B cell (primary cell): ENCODE results near the gene PLEKHM1. TPM values are rescaled to one million over a fixed set of nuclear protein-coding genes. Genes with fewer than 3 reads are reported as not detected.
"Not testable (repeated sequence)": the region's sequence is repeated elsewhere in the genome, so short reads cannot be mapped to it uniquely, and the experiment has no call there.

Experiments used
- ATAC-seq: fragments of 200-7000 bp; cut with Tn5 transposase; one replicate; pipeline ENCODE4 v1.10.0; 2021; ENCODE audit warnings: low read depth, mild to moderate bottlenecking, moderate number of reproducible peaks, moderate library complexity
- CTCF ChIA-PET: fragments of 350-600 bp; sonication (Branson Sonifier 250); formaldehyde crosslinking; loops from one replicate; lab custom pipeline; 2021; ENCODE audit warnings: antibody characterized with exemption, inconsistent platforms; lab: Charles Lee
- POLR2A ChIA-PET: fragments of 350-600 bp; sonication (Branson Sonifier 250); formaldehyde crosslinking; loops from one replicate; lab custom pipeline; 2021; ENCODE audit warnings: antibody characterized with exemption; lab: Charles Lee
- DNase-seq: peaks from one replicate; pipeline ENCODE4 v3.0.0; 2013
- H2AFZ ChIP-seq: 2 replicates; pipeline ENCODE4 v1.6.1; 2012; ENCODE audit warnings: mild to moderate bottlenecking, low read depth, low read length; ENCODE audit not compliant: insufficient read depth, poor library complexity, severe bottlenecking
- H3K27ac ChIP-seq, 2 donors: 1 replicate in 1 of 2; 2 replicates in 1 of 2; pipeline ENCODE4 v1.5.1; 2012 to 2013; ENCODE audit warnings: low read length in 2 of 2, mild to moderate bottlenecking in 2 of 2, moderate library complexity in 1 of 2
- H3K27me3 ChIP-seq, 4 experiments: fragments of 200-600 bp in 1 of 4; sonication (generic) in 1 of 4; replicated peaks in 1 of 4; 1 replicate in 2 of 4; 2 replicates in 2 of 4; pipeline versions ENCODE4 v1.6.1 to v1.7.0; 2013 to 2016; ENCODE audit warnings: low read length in 3 of 4, mild to moderate bottlenecking in 2 of 4, mixed read lengths in 1 of 4, moderate library complexity in 1 of 4; ENCODE audit not compliant: insufficient read depth in 4 of 4, control insufficient read depth in 3 of 4; ENCODE audit errors: control extremely low read depth in 1 of 4
- H3K36me3 ChIP-seq, 2 experiments: replicated peaks in 1 of 2; 1 replicate in 1 of 2; 2 replicates in 1 of 2; pipeline versions ENCODE4 v1.6.1 to v1.7.1; 2013; ENCODE audit warnings: low read length in 1 of 2; ENCODE audit not compliant: insufficient read depth in 2 of 2, control insufficient read depth in 1 of 2; ENCODE audit errors: control extremely low read depth in 1 of 2, extremely low read depth in 1 of 2
- H3K4me1 ChIP-seq, 2 donors: fragments of 200-600 bp in 1 of 2; sonication (generic) in 1 of 2; 1 replicate in 1 of 2; 2 replicates in 1 of 2; pipeline versions ENCODE4 v1.5.1 to v1.6.1; 2013 to 2017; ENCODE audit warnings: low read length in 2 of 2; ENCODE audit not compliant: control insufficient read depth in 2 of 2, insufficient read depth in 2 of 2
- H3K4me2 ChIP-seq: replicated peaks from 2 replicates; pipeline ENCODE3; 2012; ENCODE audit warnings: mild to moderate bottlenecking, low read depth, low read length; ENCODE audit not compliant: poor library complexity, severe bottlenecking
- H3K4me3 ChIP-seq, 5 experiments: fragments of 200-600 bp in 1 of 5; sonication (generic) in 1 of 5; 1 replicate in 3 of 5; 2 replicates in 2 of 5; pipeline versions ENCODE4 v1.5.1 to v1.7.0; 2011 to 2016; ENCODE audit warnings: low read length in 4 of 5, mild to moderate bottlenecking in 4 of 5, low read depth in 2 of 5, control low read depth in 1 of 5, moderate library complexity in 1 of 5; ENCODE audit not compliant: insufficient read depth in 1 of 5; ENCODE audit errors: control extremely low read depth in 1 of 5, extremely low read depth in 1 of 5
- H3K79me2 ChIP-seq: fragments of 200-600 bp; sonication (generic); one replicate; pipeline ENCODE4 v1.6.0; 2016; ENCODE audit warnings: low read length; ENCODE audit not compliant: control insufficient read depth, insufficient read depth
- H3K9ac ChIP-seq: fragments of 200-600 bp; sonication (generic); 2 replicates; pipeline ENCODE4 v1.6.1; 2017; ENCODE audit warnings: mild to moderate bottlenecking, low read length, moderate library complexity
- H3K9me3 ChIP-seq, 3 donors: one replicate each; pipeline versions ENCODE4 v1.6.1 to v1.7.1; 2013; ENCODE audit warnings: low read length in 2 of 3; ENCODE audit not compliant: control insufficient read depth in 2 of 3, insufficient read depth in 1 of 3; ENCODE audit errors: control extremely low read depth in 1 of 3
- H4K20me1 ChIP-seq: 2 replicates; pipeline ENCODE4 v1.6.0; 2012; ENCODE audit warnings: mild to moderate bottlenecking, low read length; ENCODE audit not compliant: insufficient read depth, control insufficient read depth, poor library complexity, severe bottlenecking
- H3K27ac Mint-ChIP-seq: one replicate; pipeline ENCODE4 v1.8.0; 2021; ENCODE audit warnings: mixed read lengths
- H3K27me3 Mint-ChIP-seq: one replicate; pipeline ENCODE4 v1.8.0; 2021; ENCODE audit warnings: mixed read lengths
- H3K4me1 Mint-ChIP-seq: one replicate; pipeline ENCODE4 v1.8.0; 2021; ENCODE audit warnings: mixed read lengths
- H3K4me3 Mint-ChIP-seq: one replicate; pipeline ENCODE4 v1.8.0; 2021; ENCODE audit warnings: mixed read lengths
- H3K9me3 Mint-ChIP-seq: one replicate; pipeline ENCODE4 v1.8.0; 2022; ENCODE audit warnings: mixed read lengths; ENCODE audit not compliant: insufficient read depth
- WGBS: methylation state at CpG from one replicate; pipeline ENCODE4 v1.1.5; 2013; ENCODE audit warnings: missing lambda C conversion rate; ENCODE audit not compliant: insufficient coverage; 5-methylcytosine and 5-hydroxymethylcytosine counted together
- intact Hi-C: fragments of 100-400 bp; cut with micrococcal nuclease; formaldehyde crosslinking; loops from one replicate; pipeline ENCODE4 v1.10.0; 2022
- polyA plus RNA-seq: library from polyadenylated mRNA; depleted of rRNA; stranded (reverse); fragments of >200 nt; gene quantifications from 2 replicates; pipeline ENCODE4 v1.2.3, GENCODE V29; 2012
- total RNA-seq, 2 donors: library from RNA; stranded (reverse); fragments of 120-200 nt in 1 of 2; gene quantifications; 1 replicate in 1 of 2; 2 replicates in 1 of 2; pipeline versions ENCODE4 v1.2.3 to v1.2.4, GENCODE V29; 2013 to 2022

PLEKHM1 gene
- total and polyA plus RNA-seq, 2 donors (not counting 1 experiment from before 2014, with no cell fraction given) = 26.2 to 73.9 TPM

GRCh38 chr17:45449260-45449659 is 41.3 kb downstream of the PLEKHM1 start:
- H3K4me1 Mint-ChIP-seq = peaks cover 16% of the 10 kb centered on the region
- DNase-seq, H3K4me2 ChIP-seq, H3K27me3 Mint-ChIP-seq, H3K9me3 ChIP-seq, H3K27me3 ChIP-seq, intact Hi-C loops, CTCF ChIA-PET, H3K9ac ChIP-seq, ATAC-seq, POLR2A ChIA-PET, H3K4me3 ChIP-seq, H3K36me3 ChIP-seq, H3K27ac Mint-ChIP-seq, H2AFZ ChIP-seq, H3K4me3 Mint-ChIP-seq, H4K20me1 ChIP-seq, H3K27ac ChIP-seq, H3K9me3 Mint-ChIP-seq: not testable (repeated sequence)
- H3K79me2 ChIP-seq = peaks cover 12% of the 10 kb centered on the region
- 100% methylated on average over 1 of the region's 1 CpG for WGBS
- H3K4me1 ChIP-seq = peaks cover 15 to 25% of the 10 kb centered on the region in 2 donors

GRCh38 chr17:45448483-45448882 is 42.0 kb downstream of the PLEKHM1 start:
- peaks cover 16% of the 10 kb centered on the region for H3K4me1 Mint-ChIP-seq
- peaks cover 12% of the 10 kb centered on the region for H3K79me2 ChIP-seq
- H3K27ac Mint-ChIP-seq, DNase-seq, intact Hi-C loops, H4K20me1 ChIP-seq, H3K9me3 ChIP-seq, H3K27ac ChIP-seq, H2AFZ ChIP-seq, H3K9me3 Mint-ChIP-seq, H3K36me3 ChIP-seq, CTCF ChIA-PET, H3K9ac ChIP-seq, H3K4me3 Mint-ChIP-seq, POLR2A ChIA-PET, H3K4me3 ChIP-seq, ATAC-seq, H3K27me3 ChIP-seq, H3K4me2 ChIP-seq, H3K27me3 Mint-ChIP-seq: not testable (repeated sequence)
- no CpG with 5 or more reads among the region's 1 CpG for WGBS
- H3K4me1 ChIP-seq = peaks cover 15 to 22% of the 10 kb centered on the region in 2 donors

- H2AFZ ChIP-seq, H3K9ac ChIP-seq, H3K4me2 ChIP-seq, H3K36me3 ChIP-seq, POLR2A ChIA-PET, H3K27me3 Mint-ChIP-seq, intact Hi-C loops, H3K4me3 ChIP-seq, H3K4me3 Mint-ChIP-seq, H3K9me3 Mint-ChIP-seq, H3K27ac ChIP-seq, H3K27ac Mint-ChIP-seq, DNase-seq, H3K27me3 ChIP-seq, CTCF ChIA-PET, H3K9me3 ChIP-seq, ATAC-seq, H4K20me1 ChIP-seq: not testable (repeated sequence)
- WGBS = 94% methylated on average over 3 of the region's 7 CpGs
- Histone ChIP-seq H3K4me1 (peaks cover 15 to 20% of the 10 kb centered on the region in 2 donors), H3K79me2 (peaks cover 12% of the 10 kb centered on the region)
- peaks cover 16% of the 10 kb centered on the region for H3K4me1 Mint-ChIP-seq
Measured at GRCh38 chr17:45448066-45448465, 42.5 kb downstream of the PLEKHM1 start.

GRCh38 chr17:45447650-45448049 is 42.9 kb downstream of the PLEKHM1 start:
- Histone ChIP-seq H3K4me1 (peaks cover 11 to 16% of the 10 kb centered on the region in 2 donors), H3K79me2 (peaks cover 12% of the 10 kb centered on the region)
- H3K27ac ChIP-seq, intact Hi-C loops, H3K4me3 Mint-ChIP-seq, H3K27me3 ChIP-seq, H3K9me3 Mint-ChIP-seq, H3K4me3 ChIP-seq, H3K27me3 Mint-ChIP-seq, H2AFZ ChIP-seq, H3K9ac ChIP-seq, DNase-seq, CTCF ChIA-PET, POLR2A ChIA-PET, ATAC-seq, H3K36me3 ChIP-seq, H4K20me1 ChIP-seq, H3K9me3 ChIP-seq, H3K4me2 ChIP-seq, H3K27ac Mint-ChIP-seq: not testable (repeated sequence)
- WGBS = 82% methylated on average over 5 of the region's 14 CpGs
- H3K4me1 Mint-ChIP-seq = peaks cover 12% of the 10 kb centered on the region
